GM10266 (cell line): ENCODE data around the gene PRPF38A.

Source experiments
- DNase-seq: peaks from one replicate; pipeline ENCODE4 v3.0.0; 2012; ENCODE audit errors: extremely low spot score
- TF ChIP-seq, protein P1 (sequence below): IDR thresholded peaks from 2 replicates; pipeline ENCODE4 v1.5.1; 2012; ENCODE audit warnings: mild to moderate bottlenecking, low read depth; ENCODE audit not compliant: control insufficient read depth, insufficient read depth; ENCODE audit errors: missing control alignments

Gene PRPF38A

DNA sequence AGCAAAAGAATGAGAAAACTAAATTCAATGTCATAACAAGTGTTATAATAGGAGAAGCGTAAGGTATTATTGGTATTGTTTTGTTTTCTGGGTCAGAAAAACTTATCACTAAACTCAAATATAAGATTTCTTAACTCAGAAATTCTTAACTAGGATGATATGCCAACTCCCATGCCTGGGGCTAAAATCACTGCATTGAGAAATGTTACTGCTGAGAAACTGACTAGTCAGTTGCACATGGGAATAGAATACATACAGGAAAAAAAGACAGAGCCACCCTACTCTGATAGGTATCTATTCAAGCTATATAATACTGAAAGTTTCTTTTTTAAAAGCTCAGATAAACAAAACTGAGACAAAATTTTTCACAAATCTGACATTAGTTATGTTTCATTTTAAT lies 56.3 kb downstream of the PRPF38A start:
- no peak for DNase-seq
- TF ChIP-seq, protein P1, sequence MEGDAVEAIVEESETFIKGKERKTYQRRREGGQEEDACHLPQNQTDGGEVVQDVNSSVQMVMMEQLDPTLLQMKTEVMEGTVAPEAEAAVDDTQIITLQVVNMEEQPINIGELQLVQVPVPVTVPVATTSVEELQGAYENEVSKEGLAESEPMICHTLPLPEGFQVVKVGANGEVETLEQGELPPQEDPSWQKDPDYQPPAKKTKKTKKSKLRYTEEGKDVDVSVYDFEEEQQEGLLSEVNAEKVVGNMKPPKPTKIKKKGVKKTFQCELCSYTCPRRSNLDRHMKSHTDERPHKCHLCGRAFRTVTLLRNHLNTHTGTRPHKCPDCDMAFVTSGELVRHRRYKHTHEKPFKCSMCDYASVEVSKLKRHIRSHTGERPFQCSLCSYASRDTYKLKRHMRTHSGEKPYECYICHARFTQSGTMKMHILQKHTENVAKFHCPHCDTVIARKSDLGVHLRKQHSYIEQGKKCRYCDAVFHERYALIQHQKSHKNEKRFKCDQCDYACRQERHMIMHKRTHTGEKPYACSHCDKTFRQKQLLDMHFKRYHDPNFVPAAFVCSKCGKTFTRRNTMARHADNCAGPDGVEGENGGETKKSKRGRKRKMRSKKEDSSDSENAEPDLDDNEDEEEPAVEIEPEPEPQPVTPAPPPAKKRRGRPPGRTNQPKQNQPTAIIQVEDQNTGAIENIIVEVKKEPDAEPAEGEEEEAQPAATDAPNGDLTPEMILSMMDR = no peak

DNA sequence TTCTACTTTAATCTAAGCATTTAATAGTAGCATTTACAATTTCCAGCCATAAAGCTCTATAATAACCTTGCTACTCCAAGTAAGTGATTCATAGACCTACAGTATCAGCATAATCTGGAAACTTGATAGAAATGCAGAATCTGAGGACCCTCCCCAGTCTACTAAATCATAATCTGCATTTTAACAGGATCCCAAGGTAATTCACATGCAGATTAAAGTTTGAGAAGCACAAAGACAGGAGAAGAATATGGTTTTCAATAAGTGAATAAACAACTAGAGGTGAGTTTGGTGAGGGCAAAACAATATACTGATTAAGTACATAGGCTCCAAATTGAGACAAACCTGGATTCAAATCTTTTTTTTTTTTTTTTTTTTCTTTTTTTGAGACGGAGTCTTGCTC lies 57.4 kb downstream of the PRPF38A start:
- TF ChIP-seq, protein P1 = no peak
- no peak for DNase-seq

DNA sequence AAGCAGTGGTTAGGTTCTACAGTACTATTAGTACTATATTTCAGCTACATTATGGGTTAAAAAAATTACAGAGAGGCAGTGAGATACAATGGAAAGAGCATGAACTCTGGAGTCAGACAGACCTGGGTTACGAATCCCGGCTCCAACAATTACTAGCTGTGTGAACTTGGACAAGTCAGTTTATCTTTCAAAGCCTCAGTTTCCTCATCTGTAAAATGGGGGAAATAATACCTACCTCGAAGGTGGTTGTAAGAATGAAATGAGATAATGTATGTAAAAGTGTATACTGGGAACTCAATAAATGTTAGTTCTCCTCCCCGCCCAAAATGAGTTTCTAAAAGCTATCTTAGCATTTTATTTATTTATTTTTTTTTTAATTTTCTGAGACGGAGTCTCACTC lies 59.5 kb downstream of the PRPF38A start:
- DNase-seq = no peak
- TF ChIP-seq, protein P1 = no peak

DNA sequence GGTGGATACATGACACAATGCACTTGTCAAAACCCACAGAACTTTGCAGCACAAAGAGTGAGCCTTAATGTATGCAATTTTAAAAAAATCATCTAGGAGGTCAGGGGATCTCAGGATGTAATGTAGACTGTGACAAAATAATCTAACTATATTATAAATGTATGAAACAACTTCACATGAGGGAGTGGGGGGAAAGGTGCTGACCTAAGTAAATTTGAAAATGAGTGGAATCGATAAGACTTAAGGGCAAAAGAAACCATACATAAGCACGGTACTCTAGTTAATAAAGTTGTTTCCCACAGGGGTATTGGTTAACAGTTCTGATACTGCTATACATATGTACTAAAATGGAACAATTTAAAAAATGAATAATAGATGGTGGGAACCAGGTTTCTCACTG lies 64.7 kb downstream of the PRPF38A start:
- no peak for DNase-seq
- TF ChIP-seq, protein P1 = no peak
